ENCODE measurements around the gene MPHOSPH9. TPM values are rescaled to one million over a fixed set of nuclear protein-coding genes. Genes with fewer than 3 reads are reported as not detected.

MPHOSPH9 gene
- total and polyA plus RNA-seq, 2 of the 13 experiments (the other 11 are each of a cell fraction or from before 2014, with no cell fraction given), result 20.3 to 63.4 TPM

- DNase-seq (ENCODE audit: low spot score), result peak; percentile 66
- WGBS (ENCODE audit: low lambda C conversion rate), result 63% methylated on average over 10 of the region's 11 CpGs
- intact Hi-C loops (cut with micrococcal nuclease; ENCODE audit: unreplicated experiment), result loop anchor here (5.0 kb wide), 1 partner anchor 51 kb away; no protein-coding TSS in a partner anchor
- ChIA-PET CTCF (ENCODE audit: low intra/inter-chr PET ratio, low total read pairs) (no interaction called here), POLR2A (interaction anchor here (0.6 to 4.2 kb wide), 6 partner anchors 8 to 90 kb away, joined by 3 to 34 read pairs (median 4); partner anchors contain the start of genes MPHOSPH9 and MTRFR)
- ATAC-seq, result peak; percentile 38
- H3K4me2 ChIP-seq (ENCODE audit: low read depth, low read length), result peak overlapping the region; percentile 94
- BruUV-seq (replicated peaks), result no TSS peak
- in situ Hi-C loops (cut with HindIII; ENCODE audit: extremely low pct_ligation_motif_present, low pct_unique_long_range_greater_than_20kb), result no loop called here
- H3K9me3 ChIP-seq (ENCODE audit: low read length), result no peaks in the 10 kb centered on the region
- H3K36me3 ChIP-seq (replicated peaks in 1 of 2; ENCODE audit: control insufficient read depth in 1 of 2, insufficient read depth in 2 of 2, low read length in 2 of 2), result no peaks in the 10 kb centered on the region
- peak overlapping the region in 1 of 3 experiments; percentile 71; a peak in 1 of 6 replicates for H3K4me3 ChIP-seq (replicated peaks in 1 of 3; ENCODE audit: insufficient read depth in 1 of 3, low read depth in 2 of 3, low read length in 3 of 3)
- H4K20me1 ChIP-seq (ENCODE audit: insufficient read depth, low read length), result no peaks in the 10 kb centered on the region
- H3K27ac ChIP-seq (ENCODE audit: extremely low read length, insufficient read depth, low read length), result peak overlapping the region; percentile 97
- peak; percentile 53 for FAIRE-seq
- H3K9ac ChIP-seq (ENCODE audit: insufficient read depth, low read depth, low read length), result peak overlapping the region; percentile 77; the same call in 1 of the 2 replicates
- peaks cover 56% of the 10 kb centered on the region for H3K79me2 ChIP-seq (ENCODE audit: insufficient read depth, low read length)
- H3K4me1 ChIP-seq (ENCODE audit: insufficient read depth, low read length), result peaks cover 80% of the 10 kb centered on the region
- no peak overlapping the region for H2AFZ ChIP-seq (ENCODE audit: low read length)
- no peaks in the 10 kb centered on the region for H3K27me3 ChIP-seq (ENCODE audit: control insufficient read depth in 1 of 2, insufficient read depth in 2 of 2, low read length in 2 of 2)
- no peak for TF ChIP-seq EP300 (IDR thresholded peaks at IDR 0.05; ENCODE audit: low read depth in 2 of 2, low read length in 2 of 2)
- TF ChIP-seq EP300 (CRISPR knock-in tag; IDR thresholded peaks at IDR 0.05; ENCODE audit: borderline replicate concordance), result no peak
- no peak for TF ChIP-seq ZNF674 (CRISPR knock-in tag; IDR thresholded peaks at IDR 0.05; ENCODE audit: low read depth)
- no peak for TF ChIP-seq ZNF468 (CRISPR knock-in tag; IDR thresholded peaks at IDR 0.05)
- TF ChIP-seq MAZ (IDR thresholded peaks at IDR 0.05; ENCODE audit: borderline replicate concordance, low read depth, low read length), result 0 out of 2 replicates have a peak, but pooled peaks have one; percentile 22
- TF ChIP-seq MAZ (CRISPR knock-in tag; IDR thresholded peaks at IDR 0.05; ENCODE audit: low read depth), result no peak
- 0 out of 2 replicates have a peak, but pooled peaks have one; percentile 25 for TF ChIP-seq NFKB2 (CRISPR knock-in tag; IDR thresholded peaks at IDR 0.05; ENCODE audit: borderline replicate concordance)
- TF ChIP-seq GTF2F1 (IDR thresholded peaks at IDR 0.05; ENCODE audit: low read length), result no peak
- peak; percentile 80 for TF ChIP-seq PATZ1 (CRISPR knock-in tag; IDR thresholded peaks at IDR 0.05)
- 0 out of 2 replicates have a peak, but pooled peaks have one; percentile 16 for TF ChIP-seq ZNF263 (CRISPR knock-in tag; IDR thresholded peaks at IDR 0.05)
- peak; percentile 33 for TF ChIP-seq XRCC5 (optimal IDR thresholded peaks at IDR 0.05; ENCODE audit: low read length)
- TF ChIP-seq, protein P1, sequence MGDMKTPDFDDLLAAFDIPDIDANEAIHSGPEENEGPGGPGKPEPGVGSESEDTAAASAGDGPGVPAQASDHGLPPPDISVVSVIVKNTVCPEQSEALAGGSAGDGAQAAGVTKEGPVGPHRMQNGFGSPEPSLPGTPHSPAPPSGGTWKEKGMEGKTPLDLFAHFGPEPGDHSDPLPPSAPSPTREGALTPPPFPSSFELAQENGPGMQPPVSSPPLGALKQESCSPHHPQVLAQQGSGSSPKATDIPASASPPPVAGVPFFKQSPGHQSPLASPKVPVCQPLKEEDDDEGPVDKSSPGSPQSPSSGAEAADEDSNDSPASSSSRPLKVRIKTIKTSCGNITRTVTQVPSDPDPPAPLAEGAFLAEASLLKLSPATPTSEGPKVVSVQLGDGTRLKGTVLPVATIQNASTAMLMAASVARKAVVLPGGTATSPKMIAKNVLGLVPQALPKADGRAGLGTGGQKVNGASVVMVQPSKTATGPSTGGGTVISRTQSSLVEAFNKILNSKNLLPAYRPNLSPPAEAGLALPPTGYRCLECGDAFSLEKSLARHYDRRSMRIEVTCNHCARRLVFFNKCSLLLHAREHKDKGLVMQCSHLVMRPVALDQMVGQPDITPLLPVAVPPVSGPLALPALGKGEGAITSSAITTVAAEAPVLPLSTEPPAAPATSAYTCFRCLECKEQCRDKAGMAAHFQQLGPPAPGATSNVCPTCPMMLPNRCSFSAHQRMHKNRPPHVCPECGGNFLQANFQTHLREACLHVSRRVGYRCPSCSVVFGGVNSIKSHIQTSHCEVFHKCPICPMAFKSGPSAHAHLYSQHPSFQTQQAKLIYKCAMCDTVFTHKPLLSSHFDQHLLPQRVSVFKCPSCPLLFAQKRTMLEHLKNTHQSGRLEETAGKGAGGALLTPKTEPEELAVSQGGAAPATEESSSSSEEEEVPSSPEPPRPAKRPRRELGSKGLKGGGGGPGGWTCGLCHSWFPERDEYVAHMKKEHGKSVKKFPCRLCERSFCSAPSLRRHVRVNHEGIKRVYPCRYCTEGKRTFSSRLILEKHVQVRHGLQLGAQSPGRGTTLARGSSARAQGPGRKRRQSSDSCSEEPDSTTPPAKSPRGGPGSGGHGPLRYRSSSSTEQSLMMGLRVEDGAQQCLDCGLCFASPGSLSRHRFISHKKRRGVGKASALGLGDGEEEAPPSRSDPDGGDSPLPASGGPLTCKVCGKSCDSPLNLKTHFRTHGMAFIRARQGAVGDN (CRISPR knock-in tag; IDR thresholded peaks at IDR 0.05), result peak; percentile 52
- no peak for TF ChIP-seq HNRNPH1 (optimal IDR thresholded peaks at IDR 0.05; ENCODE audit: low read depth, low read length)
- TF ChIP-seq DRAP1 (CRISPR knock-in tag; IDR thresholded peaks at IDR 0.05), result peak; percentile 76; the same call in 1 of the 2 replicates
These were observed 89.8 kb downstream of the MPHOSPH9 start for GRCh38 chr12:123142921-123143735.
